A549 (cell line): ENCODE results near the gene GPSM1. TPM values are rescaled to one million over a fixed set of nuclear protein-coding genes. Genes with fewer than 3 reads are reported as not detected.

Experiments used
- ATAC-seq, 2 experiments: fragments of 200-7000 bp in 1 of 2; fragments of >200 bp in 1 of 2; cut with Nextera tagmentation in 1 of 2; cut with Tn5 transposase in 1 of 2; 3 replicates each; pipeline versions ENCODE4 v1.8.0 to v1.9.1; 2018 to 2020; ENCODE audit warnings: mild to moderate bottlenecking in 1 of 2, moderate library complexity in 1 of 2
- CTCF ChIA-PET: fragments of 300-600 bp; sonication (Branson Sonifier 250); formaldehyde crosslinking; extraction: SDS; loops from one replicate; lab custom pipeline; 2021; ENCODE audit warnings: antibody characterized with exemption, inconsistent platforms; lab: Yijun Ruan, JAX
- POLR2A ChIA-PET: fragments of 350-600 bp; formaldehyde crosslinking; extraction: SDS; loops from one replicate; lab custom pipeline; 2021; ENCODE audit warnings: antibody characterized with exemption, inconsistent platforms; lab: Yijun Ruan, JAX
- DNase-seq, 2 experiments: peaks; one replicate each; pipeline versions ENCODE4 v3.0.0 to v3.0.0-alpha.2; 2011 to 2016; ENCODE audit warnings: low read depth in 1 of 2, low spot score in 1 of 2
- FAIRE-seq: peaks from 2 replicates; lab custom pipeline; 2011; peaks lifted over from hg19 to GRCh38; lab: Jason Lieb, UNC
- H3K27ac ChIP-seq, 2 experiments: fragments of >200 bp; sonication (Bioruptor Twin); formaldehyde crosslinking; 3 replicates each; pipeline ENCODE4 v1.5.1; 2016 to 2017
- H3K4me1 ChIP-seq: fragments of >200 bp; sonication (Bioruptor Twin); formaldehyde crosslinking; 3 replicates; pipeline ENCODE4 v1.6.1; 2016
- H3K4me2 ChIP-seq: fragments of >200 bp; sonication (Bioruptor Twin); formaldehyde crosslinking; 3 replicates; pipeline ENCODE4 v1.6.1; 2016
- H3K4me3 ChIP-seq: fragments of >200 bp; sonication (Bioruptor Twin); formaldehyde crosslinking; 3 replicates; pipeline ENCODE4 v1.5.1; 2016
- H3K9me3 ChIP-seq: fragments of >200 bp; sonication (Bioruptor Twin); formaldehyde crosslinking; 3 replicates; pipeline ENCODE4 v1.6.1; 2016
- CBX2 ChIP-seq: fragments of 200-600 bp; sonication (generic); IDR thresholded peaks from 2 replicates; pipeline ENCODE4 v1.6.1; 2016; ENCODE audit warnings: low read depth, mild to moderate bottlenecking, borderline replicate concordance
- CHD4 ChIP-seq: fragments of 200-600 bp; sonication (generic); IDR thresholded peaks from 2 replicates; pipeline ENCODE4 v1.6.1; 2016; ENCODE audit warnings: antibody characterized with exemption, mild to moderate bottlenecking, borderline replicate concordance
- EHMT2 ChIP-seq: fragments of 200-600 bp; sonication (generic); IDR thresholded peaks from 2 replicates; pipeline ENCODE4 v1.6.1; 2016; ENCODE audit warnings: antibody characterized with exemption, low read depth, mild to moderate bottlenecking, moderate library complexity
- FOSL2 ChIP-seq, 2 experiments: fragments of 450-650 bp in 1 of 2; fragments of >200 bp in 1 of 2; sonication (Bioruptor Twin) in 1 of 2; formaldehyde crosslinking; IDR thresholded peaks; 2 replicates each; pipeline versions ENCODE4 v1.5.0 to v1.6.1; 2016 to 2020; ENCODE audit warnings: mild to moderate bottlenecking in 1 of 2, moderate library complexity in 1 of 2
- FOXS1 ChIP-seq: fragments of 250-450 bp; sonication (Bioruptor Pico); IDR thresholded peaks from 2 replicates; pipeline ENCODE4 v1.5.0; 2020; ENCODE audit warnings: mild to moderate bottlenecking, moderate library complexity
- GATA3 ChIP-seq: IDR thresholded peaks from 2 replicates; pipeline ENCODE4 v1.6.1; 2012; ENCODE audit warnings: borderline replicate concordance
- HDAC2 ChIP-seq: fragments of 200-600 bp; sonication (generic); IDR thresholded peaks from 2 replicates; pipeline ENCODE4 v1.6.1; 2016
- HEYL ChIP-seq: fragments of 250-450 bp; sonication (Bioruptor Pico); IDR thresholded peaks from 2 replicates; pipeline ENCODE4 v1.8.0; 2021; ENCODE audit warnings: mild to moderate bottlenecking, moderate library complexity
- HOXA7 ChIP-seq: fragments of 250-450 bp; sonication (Bioruptor Pico); IDR thresholded peaks from 2 replicates; pipeline ENCODE4 v1.5.0; 2020; ENCODE audit warnings: mild to moderate bottlenecking, moderate library complexity
- HOXB5 ChIP-seq: fragments of 250-450 bp; sonication (Bioruptor Pico); IDR thresholded peaks from 2 replicates; pipeline ENCODE4 v1.5.0; 2020; ENCODE audit warnings: mild to moderate bottlenecking, moderate library complexity
- KDM5A ChIP-seq: fragments of 200-600 bp; sonication (generic); IDR thresholded peaks from 2 replicates; pipeline ENCODE4 v1.6.1; 2016; ENCODE audit warnings: antibody characterized with exemption, mild to moderate bottlenecking
- MYC ChIP-seq: IDR thresholded peaks from 2 replicates; pipeline ENCODE4 v1.6.1; 2012; ENCODE audit warnings: mild to moderate bottlenecking, inconsistent platforms, low read length, improper control_type of control experiment, borderline replicate concordance
- RAD21 ChIP-seq, 2 experiments: fragments of >200 bp in 1 of 2; sonication (Bioruptor Twin) in 1 of 2; formaldehyde crosslinking in 1 of 2; IDR thresholded peaks in 1 of 2; conservative IDR thresholded peaks in 1 of 2; 2 replicates in 1 of 2; 3 replicates in 1 of 2; pipeline ENCODE4 v1.6.1; 2012 to 2018; ENCODE audit warnings: inconsistent platforms in 1 of 2
- RFX5 ChIP-seq: fragments of 450-650 bp; IDR thresholded peaks from 2 replicates; pipeline ENCODE4 v1.7.1; 2014; ENCODE audit warnings: antibody characterized with exemption, mild to moderate bottlenecking, moderate library complexity
- SMC3 ChIP-seq: fragments of >200 bp; sonication (Bioruptor Twin); formaldehyde crosslinking; IDR thresholded peaks from 3 replicates; pipeline ENCODE4 v1.6.1; 2018; ENCODE audit warnings: inconsistent platforms
- SREBF2 ChIP-seq: fragments of 450-650 bp; IDR thresholded peaks from 2 replicates; pipeline ENCODE4 v1.6.1; 2014; ENCODE audit warnings: mild to moderate bottlenecking, moderate library complexity
- TP53 ChIP-seq: fragments of 250-450 bp; sonication (Bioruptor Pico); IDR thresholded peaks from 2 replicates; pipeline ENCODE4 v1.5.0; 2021; ENCODE audit warnings: mild to moderate bottlenecking, moderate library complexity
- WGBS: methylation state at CpG from one replicate; pipeline ENCODE4 v1.1.6; 2017; ENCODE audit errors: missing lambda C conversion rate; 5-methylcytosine and 5-hydroxymethylcytosine counted together
- polyA plus RNA-seq, 4 experiments: library from polyadenylated mRNA; depleted of rRNA in 3 of 4; stranded (reverse); fragments of >200 nt; fragmentation: RNase III in 1 of 4; extraction: RNeasy Plus Mini Kit Qiagen cat#74134 plus additional on column Dnase treatment in 1 of 4; gene quantifications; 2 replicates in 3 of 4; 3 replicates in 1 of 4; pipeline ENCODE4 v1.2.3, GENCODE V29; 2011 to 2017
- TF ChIP-seq, protein P1 (sequence below): fragments of >200 bp; sonication (Bioruptor Twin); formaldehyde crosslinking; IDR thresholded peaks from 3 replicates; pipeline ENCODE4 v1.5.1; 2016
- TF ChIP-seq, protein P2 (sequence below): IDR thresholded peaks from 2 replicates; pipeline ENCODE4 v1.6.1; 2012
- TF ChIP-seq, protein P3 (sequence below): IDR thresholded peaks from 2 replicates; pipeline ENCODE4 v1.6.1; 2012
- TF ChIP-seq, protein P4 (sequence below): fragments of >200 bp; sonication (Bioruptor Twin); formaldehyde crosslinking; IDR thresholded peaks from 3 replicates; pipeline ENCODE4 v1.6.1; 2016

Gene GPSM1
- polyA plus RNA-seq, 2 of the 4 experiments (the other 2 are of a cell fraction): 2.1 to 8.8 TPM

DNA sequence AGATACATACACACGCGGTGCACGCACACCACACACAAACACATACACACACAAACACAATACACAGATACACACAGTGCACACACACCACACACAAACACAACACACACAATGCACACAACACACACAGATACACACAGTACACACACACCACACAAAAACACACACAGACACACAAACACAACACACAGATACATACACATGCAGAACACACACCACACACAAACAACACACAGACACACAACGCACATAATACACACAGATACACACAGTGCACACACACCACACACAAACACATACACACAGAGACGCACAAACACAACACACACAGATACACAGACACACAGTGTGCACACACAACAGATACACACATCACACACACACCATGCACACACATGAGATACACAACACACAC is 17.5 kb upstream of the GPSM1 start:
- H3K4me1 ChIP-seq: peaks cover 8% of the 10 kb centered on the region; the same call in 2 of the 3 replicates
- TF ChIP-seq, protein P1, sequence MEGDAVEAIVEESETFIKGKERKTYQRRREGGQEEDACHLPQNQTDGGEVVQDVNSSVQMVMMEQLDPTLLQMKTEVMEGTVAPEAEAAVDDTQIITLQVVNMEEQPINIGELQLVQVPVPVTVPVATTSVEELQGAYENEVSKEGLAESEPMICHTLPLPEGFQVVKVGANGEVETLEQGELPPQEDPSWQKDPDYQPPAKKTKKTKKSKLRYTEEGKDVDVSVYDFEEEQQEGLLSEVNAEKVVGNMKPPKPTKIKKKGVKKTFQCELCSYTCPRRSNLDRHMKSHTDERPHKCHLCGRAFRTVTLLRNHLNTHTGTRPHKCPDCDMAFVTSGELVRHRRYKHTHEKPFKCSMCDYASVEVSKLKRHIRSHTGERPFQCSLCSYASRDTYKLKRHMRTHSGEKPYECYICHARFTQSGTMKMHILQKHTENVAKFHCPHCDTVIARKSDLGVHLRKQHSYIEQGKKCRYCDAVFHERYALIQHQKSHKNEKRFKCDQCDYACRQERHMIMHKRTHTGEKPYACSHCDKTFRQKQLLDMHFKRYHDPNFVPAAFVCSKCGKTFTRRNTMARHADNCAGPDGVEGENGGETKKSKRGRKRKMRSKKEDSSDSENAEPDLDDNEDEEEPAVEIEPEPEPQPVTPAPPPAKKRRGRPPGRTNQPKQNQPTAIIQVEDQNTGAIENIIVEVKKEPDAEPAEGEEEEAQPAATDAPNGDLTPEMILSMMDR: no peak
- TF ChIP-seq HOXB5 (CRISPR knock-in tag) (no peak), FOXS1 (CRISPR knock-in tag) (no peak), RFX5 (no peak), FOSL2 (IDR thresholded peaks at IDR 0.05) (no peak), FOSL2 (CRISPR knock-in tag; IDR thresholded peaks at IDR 0.05) (no peak), SREBF2 (no peak), SMC3 (no peak), GATA3 (no peak), CHD4 (no peak), HOXA7 (no peak)
- TF ChIP-seq, protein P2, sequence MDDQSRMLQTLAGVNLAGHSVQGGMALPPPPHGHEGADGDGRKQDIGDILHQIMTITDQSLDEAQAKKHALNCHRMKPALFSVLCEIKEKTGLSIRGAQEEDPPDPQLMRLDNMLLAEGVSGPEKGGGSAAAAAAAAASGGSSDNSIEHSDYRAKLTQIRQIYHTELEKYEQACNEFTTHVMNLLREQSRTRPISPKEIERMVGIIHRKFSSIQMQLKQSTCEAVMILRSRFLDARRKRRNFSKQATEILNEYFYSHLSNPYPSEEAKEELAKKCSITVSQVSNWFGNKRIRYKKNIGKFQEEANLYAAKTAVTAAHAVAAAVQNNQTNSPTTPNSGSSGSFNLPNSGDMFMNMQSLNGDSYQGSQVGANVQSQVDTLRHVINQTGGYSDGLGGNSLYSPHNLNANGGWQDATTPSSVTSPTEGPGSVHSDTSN: no peak
- TF ChIP-seq, protein P3, sequence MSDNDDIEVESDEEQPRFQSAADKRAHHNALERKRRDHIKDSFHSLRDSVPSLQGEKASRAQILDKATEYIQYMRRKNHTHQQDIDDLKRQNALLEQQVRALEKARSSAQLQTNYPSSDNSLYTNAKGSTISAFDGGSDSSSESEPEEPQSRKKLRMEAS: no peak
- H3K27ac ChIP-seq: no peak overlapping the region
- H3K4me3 ChIP-seq: no peak overlapping the region
- FAIRE-seq: no peak
- no peak for ATAC-seq
- 81% methylated on average over 5 of the region's 5 CpGs for WGBS
- ChIA-PET CTCF (no interaction called here), POLR2A (no interaction called here)
- H3K9me3 ChIP-seq: peaks cover 6% of the 10 kb centered on the region
- DNase-seq: no peak
- no peak overlapping the region for H3K4me2 ChIP-seq

DNA sequence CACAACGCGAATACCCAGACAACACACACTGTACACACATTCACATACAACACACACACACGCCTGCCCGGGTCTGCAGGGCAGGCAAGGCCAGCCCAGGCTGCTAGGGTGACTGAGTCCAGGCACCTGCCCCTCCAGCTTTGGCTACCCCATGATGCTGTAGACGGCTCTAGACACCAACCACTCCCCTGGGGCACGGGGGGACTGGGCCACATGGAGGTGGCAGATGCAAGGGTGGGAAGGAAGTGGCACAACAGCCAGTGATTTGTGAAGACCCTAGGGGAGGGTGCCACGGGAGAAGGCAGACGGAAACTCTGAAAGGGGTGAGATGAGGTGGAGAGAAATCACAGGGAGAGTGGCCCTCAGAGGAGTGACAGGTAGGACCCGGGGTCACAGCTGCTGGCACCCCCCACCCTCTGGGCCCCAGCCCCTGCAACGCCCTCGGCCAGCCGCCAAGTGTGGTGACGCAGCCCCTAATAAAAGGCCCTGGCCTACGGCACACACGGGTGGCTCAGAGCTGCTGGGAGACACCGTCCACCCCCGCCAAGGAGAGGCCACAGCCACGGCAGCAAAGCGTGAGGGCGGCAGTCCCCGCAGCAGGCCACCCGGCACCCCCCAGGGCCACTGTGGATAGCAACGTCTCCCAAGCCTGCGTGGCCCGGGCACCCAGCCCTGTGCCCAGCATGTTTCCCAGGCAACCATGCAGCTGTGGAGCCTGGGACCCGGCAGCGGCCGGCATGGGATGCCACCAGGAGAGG is 16.9 kb upstream of the GPSM1 start:
- CTCF ChIA-PET: interaction anchor here (1.7 to 3.4 kb wide), 2 partner anchors 35 to 53 kb away, joined by 4 to 17 read pairs; partner anchors contain the start of gene DNLZ
- TF ChIP-seq FOXS1 (CRISPR knock-in tag) (no peak), RAD21 (conservative IDR thresholded peaks at IDR 0.05 in 1 of 2, IDR thresholded peaks at IDR 0.05 in 1 of 2) (no peak), HDAC2 (no peak), HEYL (CRISPR knock-in tag) (no peak), CBX2 (no peak), SREBF2 (no peak), MYC (no peak), RFX5 (no peak), TP53 (CRISPR knock-in tag) (no peak), KDM5A (no peak), EHMT2 (no peak), FOSL2 (IDR thresholded peaks at IDR 0.05) (no peak), FOSL2 (CRISPR knock-in tag; IDR thresholded peaks at IDR 0.05) (no peak)
- TF ChIP-seq, protein P4, sequence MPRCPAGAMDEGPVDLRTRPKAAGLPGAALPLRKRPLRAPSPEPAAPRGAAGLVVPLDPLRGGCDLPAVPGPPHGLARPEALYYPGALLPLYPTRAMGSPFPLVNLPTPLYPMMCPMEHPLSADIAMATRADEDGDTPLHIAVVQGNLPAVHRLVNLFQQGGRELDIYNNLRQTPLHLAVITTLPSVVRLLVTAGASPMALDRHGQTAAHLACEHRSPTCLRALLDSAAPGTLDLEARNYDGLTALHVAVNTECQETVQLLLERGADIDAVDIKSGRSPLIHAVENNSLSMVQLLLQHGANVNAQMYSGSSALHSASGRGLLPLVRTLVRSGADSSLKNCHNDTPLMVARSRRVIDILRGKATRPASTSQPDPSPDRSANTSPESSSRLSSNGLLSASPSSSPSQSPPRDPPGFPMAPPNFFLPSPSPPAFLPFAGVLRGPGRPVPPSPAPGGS: no peak
- peaks cover 12% of the 10 kb centered on the region for H3K9me3 ChIP-seq
- H3K27ac ChIP-seq: no peak overlapping the region
- ATAC-seq: no peak
- no peak for DNase-seq
- POLR2A ChIA-PET: no interaction called here
- FAIRE-seq: no peak
- 74% methylated on average over 17 of the region's 28 CpGs for WGBS
- H3K4me2 ChIP-seq: no peak overlapping the region
- H3K4me3 ChIP-seq: no peak overlapping the region
- H3K4me1 ChIP-seq: peaks cover 8% of the 10 kb centered on the region; the same call in 2 of the 3 replicates
